A204.1 (cell line): ENCODE results near the gene CFH.
"Not testable (repeated sequence)": the region's sequence is repeated elsewhere in the genome, so short reads cannot be mapped to it uniquely, and the experiment has no call there.

Experiments
- FAIRE-seq: peaks from 2 replicates; lab custom pipeline; 2012; peaks lifted over from hg19 to GRCh38; lab: Jason Lieb, UNC

The CFH gene

DNA sequence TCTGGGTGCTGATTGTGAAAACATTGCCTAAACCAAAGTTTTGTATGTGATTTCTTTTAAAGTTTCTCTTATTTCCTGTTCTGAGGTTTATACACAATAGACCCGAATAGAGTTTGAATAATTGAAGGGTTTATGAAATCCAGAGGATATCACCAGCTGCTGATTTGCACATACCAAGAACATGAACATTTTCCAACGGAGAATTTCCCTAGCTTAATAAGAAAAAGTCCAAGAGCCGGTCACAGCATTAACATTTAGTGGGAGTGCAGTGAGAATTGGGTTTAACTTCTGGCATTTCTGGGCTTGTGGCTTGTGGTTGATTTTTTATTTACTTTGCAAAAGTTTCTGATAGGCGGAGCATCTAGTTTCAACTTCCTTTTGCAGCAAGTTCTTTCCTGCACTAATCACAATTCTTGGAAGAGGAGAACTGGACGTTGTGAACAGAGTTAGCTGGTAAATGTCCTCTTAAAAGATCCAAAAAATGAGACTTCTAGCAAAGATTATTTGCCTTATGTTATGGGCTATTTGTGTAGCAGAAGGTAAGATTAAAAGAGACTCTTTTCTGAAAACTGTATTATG lies at the start of gene CFH:
TSS of gene CFH (plus strand) at position 407 of the 579 bp plus-strand sequence. CDS start at position 482, 75 bp downstream.
- no peak for FAIRE-seq

DNA sequence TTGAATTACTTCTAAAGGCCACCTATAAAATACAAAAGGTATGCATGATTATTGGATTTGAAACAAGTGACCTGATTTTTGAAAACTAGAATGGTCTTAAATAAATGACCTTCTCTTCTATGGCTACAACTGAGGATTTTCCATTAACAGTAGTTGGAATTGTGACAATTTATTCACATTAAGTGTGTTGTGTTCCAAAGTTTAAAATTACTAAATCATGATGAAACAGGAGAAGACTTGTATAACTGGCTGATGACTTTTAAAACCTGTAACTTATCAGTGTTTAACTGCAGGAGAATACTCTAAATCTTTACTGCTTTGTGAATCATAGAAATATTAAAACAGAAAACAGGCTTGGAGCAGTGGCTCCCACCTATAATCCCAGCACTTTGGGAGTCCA lies 48.2 kb upstream of the CFH start:
- FAIRE-seq, result no peak

DNA sequence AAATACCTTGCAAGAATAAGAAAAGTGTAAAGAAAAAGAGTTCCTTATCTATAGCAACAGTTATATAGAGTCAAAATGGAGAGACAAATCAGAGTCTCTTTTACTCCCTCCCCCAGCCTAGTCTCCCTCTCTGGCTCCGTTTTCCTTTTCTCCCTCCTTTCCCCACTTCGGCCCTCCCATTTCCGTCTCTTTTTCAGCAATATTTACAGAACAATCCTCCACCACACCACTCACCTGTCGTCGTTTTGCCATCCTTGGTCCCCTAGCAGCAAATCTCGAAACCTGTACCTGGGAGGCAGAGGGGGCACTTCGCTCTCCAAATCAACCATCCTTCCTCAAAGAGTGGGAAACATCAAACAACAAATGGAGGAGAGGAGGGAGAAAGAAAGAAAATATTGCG lies 43.9 kb upstream of the CFH start:
- FAIRE-seq, result no peak

DNA sequence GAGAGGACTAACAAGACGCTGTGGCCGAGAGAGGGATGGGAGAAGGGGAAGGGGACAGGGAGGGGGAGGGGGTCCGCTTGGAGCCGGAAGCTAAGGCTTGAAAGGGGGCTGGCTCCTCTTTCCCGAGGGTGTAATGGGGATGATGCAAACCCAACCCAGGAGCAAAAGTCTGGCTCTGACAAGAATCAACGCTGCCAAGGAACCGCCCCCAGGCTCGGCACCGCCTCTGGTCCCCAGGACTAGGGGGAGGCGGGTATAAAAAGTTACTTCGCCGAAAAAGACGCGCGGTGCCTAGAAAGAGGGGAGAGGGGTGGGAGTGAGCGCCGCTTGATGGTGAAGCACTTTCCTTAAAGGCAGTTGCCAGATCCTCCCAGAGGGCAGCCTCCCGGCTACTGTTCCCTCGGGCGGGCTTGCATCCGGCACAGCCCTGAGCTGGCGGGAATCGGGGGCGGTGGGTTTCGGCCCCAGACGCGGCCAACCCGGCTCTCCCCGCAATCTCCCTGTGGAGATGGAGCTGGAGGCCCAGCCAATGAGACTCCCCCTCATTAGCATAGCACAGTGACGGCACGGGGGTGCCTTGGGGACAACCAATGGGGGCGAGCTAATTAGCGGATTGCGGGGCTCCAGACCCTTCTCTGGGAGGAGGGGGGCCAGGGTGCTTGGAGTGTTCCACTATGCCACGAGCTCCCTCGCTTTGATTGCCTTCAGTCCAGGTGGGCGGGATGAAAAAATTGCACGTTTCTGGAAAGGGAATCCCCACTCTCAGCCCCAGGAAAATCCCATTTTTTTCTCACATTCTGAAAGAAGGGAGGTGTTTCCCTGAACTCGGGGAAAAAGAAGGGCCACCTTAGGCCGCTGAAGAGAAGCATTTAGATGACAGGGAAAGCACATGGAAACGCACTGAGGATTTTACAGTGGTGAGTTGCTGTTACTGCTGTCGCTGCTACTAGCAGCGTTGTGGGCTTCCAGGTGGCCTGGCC lies 43.2 kb upstream of the CFH start, which contains the start of gene KCNT2:
TSS of gene KCNT2 (minus strand) at position 51 of the 980 bp plus-strand sequence. CDS start 131 bp downstream, outside the sequence.
- FAIRE-seq, result no peak

DNA sequence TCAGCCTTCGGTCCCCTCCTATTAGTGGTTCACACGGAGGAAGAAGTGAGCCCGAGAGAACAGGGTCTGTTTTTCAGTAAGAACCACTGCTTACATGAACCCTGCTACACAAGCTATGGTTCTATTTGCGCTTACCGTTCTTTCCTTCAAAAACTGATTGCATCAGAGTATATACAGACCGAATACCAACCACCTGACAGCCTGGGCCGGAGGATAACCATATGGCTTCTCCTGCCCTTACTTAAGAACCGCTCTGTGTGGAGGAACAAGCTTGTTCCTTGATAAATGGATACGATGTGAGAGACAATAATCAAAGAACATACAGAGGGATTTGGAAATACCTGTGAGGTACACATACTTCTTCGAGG lies 42.5 kb upstream of the CFH start:
- FAIRE-seq, result no peak

DNA sequence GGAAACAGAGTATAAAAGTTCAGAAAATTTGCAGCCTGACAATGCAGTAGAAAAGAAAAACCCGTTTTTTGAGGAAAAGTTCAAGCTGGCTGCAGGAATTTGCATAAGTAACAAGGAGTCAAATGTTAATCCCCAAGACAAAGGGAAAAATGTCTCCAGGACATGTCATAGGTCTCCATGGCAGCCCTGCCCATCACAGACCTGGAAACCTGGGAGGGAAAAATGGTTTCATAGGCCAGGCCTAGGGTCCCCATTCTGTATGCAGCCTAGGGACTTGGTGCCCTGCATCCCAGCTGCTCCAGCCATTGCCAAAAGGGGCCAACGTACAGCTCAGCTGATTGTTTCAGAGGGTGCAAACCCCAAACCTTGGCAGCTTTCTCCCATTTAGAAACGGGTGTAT lies 40.0 kb upstream of the CFH start:
- FAIRE-seq, result no peak

DNA sequence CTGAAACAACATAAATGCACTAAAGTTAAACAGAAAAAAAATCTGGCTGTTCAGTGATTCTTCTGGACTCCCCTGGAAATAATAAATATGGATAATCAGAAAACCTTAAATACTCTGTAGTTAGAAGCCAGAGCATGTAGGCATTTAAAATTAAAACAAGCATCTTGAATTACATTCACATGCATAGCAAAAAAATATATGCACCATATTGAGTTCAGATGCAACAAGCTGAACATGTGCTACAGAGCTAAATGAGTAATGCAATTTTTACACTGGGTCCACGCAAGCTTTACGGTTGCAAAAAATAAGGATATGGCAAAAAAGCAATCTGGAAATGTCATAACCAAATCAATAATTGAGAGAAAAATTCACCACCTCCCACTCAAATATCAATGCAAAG lies 32.1 kb upstream of the CFH start:
- FAIRE-seq, result no peak

DNA sequence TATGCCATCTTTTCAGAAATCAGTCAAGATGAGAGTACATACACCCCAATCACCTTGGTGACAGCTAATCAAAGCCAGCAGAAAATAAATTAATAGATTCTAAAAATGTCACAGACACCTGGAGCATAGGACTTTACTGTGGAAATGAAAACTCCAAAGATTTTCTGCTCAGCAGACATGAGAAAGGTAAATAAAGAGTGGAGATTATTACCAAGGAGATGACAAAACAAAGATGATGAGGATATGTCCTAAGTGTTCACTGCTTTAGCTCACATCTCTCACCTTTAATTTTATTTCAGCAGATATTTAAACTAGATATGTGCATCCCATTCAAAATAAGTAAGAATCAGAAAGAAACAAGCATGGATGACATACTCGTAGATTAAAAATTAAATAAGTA lies 28.8 kb upstream of the CFH start:
- no peak for FAIRE-seq

DNA sequence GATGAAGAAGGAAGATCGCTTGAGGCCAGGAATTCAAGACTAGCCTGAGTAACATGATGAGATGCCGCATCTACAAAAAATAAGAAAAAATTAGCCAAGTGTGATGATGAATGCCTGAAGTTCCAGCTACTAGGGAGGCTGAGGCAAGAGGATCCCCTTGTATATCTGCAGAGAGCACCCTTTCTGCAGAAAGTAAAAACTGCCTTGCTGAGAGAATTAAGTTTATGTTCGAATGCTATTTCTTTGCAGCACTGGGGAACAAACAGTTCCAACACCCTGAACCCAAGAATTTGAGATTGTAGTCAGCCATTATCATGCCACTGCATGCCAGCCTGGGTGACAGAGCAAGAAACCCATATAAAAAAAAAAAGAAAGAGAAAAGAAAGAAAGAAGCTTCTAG lies 23.0 kb upstream of the CFH start:
- no peak for FAIRE-seq

DNA sequence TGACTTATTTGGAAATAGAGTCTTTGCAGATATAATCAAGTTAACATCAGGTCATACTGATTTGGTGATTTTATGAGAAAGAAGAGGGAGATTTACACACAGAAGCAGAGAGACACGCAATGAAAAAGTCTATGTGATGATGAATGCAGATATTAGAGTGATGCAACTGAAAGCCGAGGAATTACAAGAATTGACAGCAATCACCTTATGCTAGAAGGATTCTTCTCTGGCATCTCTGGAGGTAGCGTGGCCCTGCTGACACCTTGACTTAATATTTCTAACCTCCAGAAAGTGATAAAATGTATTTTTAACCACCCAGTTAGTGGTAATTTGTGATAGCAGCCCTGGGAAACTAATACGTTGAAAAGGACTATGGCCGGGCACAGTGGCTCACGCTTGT lies 14.2 kb upstream of the CFH start:
- no peak for FAIRE-seq

DNA sequence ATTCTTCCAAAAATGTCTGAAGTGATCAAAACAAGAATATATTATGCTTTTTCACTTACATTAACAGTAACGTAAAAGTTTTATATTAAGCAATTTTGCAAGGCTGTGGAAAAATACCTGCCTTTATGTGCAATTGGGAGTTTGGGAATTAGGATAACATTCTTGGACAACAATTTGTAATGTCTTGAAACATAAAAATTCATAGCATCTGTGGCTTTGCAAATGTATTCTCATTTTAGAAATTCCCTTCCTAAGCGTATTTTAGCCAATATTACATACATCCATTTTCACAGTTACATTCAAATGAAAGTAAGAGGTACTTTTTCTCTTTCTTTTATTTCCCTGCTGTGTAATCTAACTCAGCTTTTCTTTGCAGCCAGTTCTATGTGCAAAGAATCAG lies 13.4 kb upstream of the CFH start:
- FAIRE-seq, result no peak

DNA sequence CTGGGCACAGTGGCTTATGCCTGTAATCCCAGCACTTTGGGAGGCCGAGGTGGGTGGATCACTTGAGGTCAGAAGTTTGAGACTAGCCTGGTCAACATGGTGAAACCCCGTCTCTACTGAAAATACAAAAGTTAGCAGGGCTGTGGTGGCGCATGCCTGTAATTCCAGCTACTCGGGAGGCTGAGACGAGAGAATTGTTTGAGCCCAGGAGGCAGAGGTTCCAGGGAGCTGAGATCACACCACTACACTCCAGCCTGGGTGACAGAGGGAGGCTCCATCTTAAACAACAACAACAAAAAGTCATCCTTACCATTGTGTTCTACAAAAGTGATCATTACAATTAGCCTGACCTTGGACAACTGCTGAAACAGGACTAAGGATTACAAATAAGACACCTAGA lies 12.6 kb upstream of the CFH start:
- FAIRE-seq, result not testable (repeated sequence)

DNA sequence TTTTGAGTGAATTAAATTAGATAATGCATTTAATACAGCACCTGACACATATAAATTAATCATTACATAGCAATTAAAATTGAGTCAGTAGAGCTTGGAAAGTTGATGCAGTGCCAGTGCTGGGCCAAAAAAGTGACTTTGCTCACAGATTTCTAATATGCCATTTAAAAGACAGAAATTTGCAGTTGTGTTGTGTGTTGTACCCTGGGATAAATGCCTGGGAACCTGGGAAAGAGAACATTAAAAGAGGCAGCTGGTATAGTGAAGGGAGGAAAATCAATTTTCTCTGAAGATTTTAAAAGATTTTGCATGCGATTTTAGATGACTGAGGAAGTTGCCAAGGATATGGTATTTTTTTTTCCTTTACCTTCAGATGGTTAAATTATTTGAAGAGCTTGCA lies 10.9 kb upstream of the CFH start:
- FAIRE-seq, result no peak

DNA sequence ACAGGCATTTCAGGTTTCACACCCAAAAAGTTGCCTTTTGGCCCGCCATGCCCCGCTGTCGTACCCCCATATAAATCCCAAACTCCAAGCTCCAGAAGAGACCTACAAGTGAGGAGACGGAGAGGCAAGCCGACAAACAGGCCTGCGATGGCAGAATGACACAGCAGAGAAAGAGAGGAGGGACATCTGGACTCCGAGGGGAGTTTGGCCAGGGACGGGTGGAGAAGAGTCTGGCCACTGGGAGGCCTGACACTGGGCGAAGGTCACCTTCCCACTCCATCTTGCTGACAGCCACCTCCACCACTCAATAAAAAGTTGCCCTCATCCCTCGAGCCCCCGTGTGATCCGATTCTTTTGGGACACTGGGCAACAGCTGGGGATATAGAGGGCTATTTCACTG lies 1.9 kb upstream of the CFH start:
- no peak for FAIRE-seq

DNA sequence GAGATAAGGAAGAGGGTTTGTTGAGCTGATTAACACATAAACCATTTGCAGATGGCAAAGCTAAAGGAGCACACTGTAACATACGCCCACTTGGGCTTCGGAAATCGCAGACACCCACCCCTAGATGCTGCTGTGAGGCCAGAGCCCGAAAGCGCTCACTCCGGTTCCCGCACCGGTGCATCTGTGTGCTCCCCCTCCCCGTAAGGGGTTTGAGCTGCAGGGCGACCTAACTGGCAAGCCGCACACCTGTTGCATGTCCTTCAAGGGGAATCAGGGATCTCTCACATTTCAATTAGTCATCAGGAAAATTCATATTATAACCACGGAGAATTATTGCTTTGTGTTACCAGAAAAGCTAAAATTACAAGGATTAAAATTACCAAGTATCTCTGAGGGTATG lies 1.4 kb upstream of the CFH start:
- no peak for FAIRE-seq

DNA sequence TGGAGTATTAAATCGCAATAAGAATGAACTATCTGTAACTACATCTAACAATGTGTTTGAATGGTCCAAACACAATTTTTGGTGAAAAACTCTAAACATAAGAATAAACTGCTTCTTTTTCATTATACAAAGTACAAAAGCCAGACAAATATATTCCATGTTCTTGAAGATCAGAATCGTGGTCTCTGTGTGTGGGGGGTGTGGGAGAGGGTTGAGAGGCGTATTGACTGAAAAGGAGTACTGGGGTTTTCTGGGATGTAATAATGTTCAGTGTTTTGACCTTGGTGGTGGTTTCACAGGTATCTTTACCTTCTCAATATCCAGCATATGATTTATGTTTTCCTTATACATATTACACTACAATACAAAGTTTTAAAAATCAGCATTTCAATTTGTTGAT lies 764 bp upstream of the CFH start:
- FAIRE-seq, result no peak

DNA sequence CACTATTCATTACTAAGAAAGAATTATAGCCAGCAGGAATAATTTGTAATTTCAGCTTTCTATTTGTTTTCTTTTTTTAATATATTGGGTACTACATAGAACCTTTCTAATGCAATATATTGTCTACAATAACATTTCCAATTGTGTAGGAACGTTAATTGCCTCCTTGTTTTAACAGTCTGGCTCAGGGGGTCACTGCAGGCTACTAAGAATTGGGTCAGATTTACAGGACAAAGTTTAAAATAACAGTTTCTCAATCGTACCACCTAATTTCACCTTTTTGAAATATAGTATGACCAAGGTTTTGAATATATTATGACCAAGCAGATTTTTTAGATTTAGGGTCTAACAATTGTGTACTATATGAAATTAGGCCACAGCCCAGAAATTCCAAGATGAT lies 2.4 kb downstream of the CFH start:
- no peak for FAIRE-seq

DNA sequence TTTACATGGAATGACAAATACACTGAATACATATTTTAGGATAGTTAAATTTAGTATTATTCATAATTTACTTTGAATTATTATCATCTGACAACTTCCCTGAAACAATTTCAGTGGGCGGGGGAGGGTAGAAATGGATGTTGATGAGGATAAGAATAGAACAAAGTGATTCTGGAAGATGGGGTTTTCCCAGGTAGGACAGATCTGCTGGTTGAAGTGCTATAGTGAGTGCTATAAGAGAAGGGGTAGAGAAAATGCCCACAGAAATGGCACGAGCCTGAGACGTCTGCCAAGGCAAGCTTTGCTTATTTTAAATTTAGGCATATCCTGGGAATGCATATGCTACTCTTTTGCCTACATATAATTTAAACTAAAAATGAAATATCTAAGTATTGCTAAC lies 3.2 kb downstream of the CFH start:
- no peak for FAIRE-seq

DNA sequence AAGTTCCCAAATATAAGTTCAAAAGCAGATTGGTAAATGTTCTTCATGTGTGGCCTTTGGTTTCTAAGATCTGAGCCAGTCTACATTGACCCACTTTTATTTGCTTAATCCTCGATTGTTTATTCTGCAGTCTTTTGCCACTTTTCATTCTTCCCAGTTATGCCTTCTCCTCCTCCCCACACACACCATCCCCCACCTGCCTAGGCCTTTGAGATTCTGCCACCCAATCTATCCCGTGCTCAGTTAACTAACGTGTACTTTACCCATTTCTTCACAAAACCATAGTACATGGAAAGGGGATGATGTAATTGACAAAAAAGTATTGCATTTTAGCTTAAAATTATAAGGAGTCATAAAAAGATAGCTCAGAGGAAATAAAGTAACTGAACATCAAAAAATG lies 3.7 kb downstream of the CFH start:
- FAIRE-seq, result no peak

DNA sequence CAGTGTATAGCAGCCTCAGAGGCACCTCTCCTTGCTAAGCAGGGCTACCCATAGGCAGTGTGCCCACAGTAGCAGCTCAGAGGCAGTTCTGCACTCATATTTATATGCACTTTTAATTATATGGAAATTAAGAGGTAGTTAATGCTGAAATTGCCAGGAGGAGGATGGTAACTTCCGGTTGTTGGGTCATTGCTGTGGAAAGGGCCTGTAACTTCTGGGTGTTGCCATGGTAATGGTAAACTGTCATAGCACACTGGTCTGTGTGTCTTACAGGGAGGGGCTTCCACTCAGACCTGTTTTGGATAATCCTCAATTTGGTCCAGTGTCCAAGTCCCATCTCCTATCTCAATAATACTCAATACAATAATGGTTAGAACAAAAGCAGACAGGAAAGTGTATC lies 7.6 kb downstream of the CFH start:
- no peak for FAIRE-seq

DNA sequence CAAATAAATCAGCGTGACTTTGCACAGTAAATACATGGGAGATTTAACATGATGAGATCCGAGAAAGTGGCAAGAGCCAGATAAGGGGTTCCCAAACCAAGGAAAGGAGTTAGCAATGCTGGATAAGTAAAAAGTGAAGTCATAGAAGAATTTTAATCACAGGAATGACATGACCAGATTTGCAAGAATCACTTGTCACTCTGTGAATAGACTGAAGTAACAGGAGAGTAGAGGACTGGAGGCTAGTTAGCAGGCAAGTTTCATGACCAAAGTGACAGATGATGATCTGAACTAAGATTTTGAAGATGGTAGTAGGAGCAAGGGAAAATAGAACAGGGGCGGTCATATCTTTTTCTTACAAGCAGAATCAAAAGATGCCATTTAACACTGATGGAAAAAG lies 8.4 kb downstream of the CFH start:
- no peak for FAIRE-seq

DNA sequence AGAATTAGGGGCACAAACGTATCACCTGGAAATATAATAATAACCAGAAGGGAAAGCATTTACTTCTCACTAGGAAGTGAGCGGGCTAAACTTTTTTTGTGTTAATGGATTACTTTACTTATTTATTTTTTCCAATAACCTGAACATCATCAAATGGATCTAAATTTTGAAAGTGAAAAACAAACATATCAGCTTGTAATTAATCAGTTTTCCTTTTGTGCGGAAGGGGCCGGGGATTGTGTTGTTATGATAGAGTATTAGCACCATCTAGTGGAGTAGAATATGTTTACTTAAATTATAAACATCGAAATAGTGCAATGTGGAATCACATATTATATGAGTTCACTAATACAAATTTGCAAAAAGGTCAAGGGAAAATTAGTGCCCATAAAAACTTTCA lies 9.0 kb downstream of the CFH start:
- FAIRE-seq, result peak; percentile 98

DNA sequence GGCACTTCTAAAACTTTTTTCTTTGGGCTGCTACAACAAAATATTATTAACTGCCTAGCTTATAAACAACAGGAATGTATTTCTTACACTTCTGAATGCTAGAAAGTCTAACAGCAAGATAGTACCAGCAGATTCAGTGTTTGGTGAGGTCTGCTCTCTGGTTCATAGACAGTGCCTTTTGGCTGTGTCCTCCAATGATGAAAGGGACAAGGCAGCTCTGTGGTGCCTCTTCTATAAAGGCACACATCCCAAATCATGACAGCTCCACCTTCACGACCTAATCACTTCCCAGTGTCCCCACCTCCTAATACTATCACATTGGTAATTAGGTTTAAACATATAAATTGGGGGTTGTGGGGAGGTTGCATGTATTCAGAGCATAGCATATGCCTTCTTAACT lies 9.5 kb downstream of the CFH start:
- no peak for FAIRE-seq

DNA sequence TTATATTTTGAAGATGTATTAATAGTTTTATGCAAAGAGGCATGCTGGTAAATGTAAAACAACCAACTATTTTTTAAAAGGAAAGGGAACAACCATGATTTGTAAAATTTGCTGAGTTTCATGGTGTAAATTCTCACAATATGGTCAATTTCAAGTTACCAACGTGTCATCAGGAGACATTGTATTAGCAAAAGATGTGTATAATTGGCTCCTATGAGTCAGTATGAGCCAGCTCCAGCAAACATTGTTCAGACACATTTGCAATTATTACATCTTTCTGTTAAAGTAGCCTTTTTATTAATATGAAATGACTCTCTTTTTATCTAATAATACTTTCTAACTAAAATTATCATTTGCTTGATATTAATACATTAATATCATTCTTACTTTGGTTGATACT lies 15.3 kb downstream of the CFH start:
- FAIRE-seq, result peak; percentile 3
